ENCODE data around the gene WRNIP1. TPM values are rescaled to one million over a fixed set of nuclear protein-coding genes. Genes with fewer than 3 reads are reported as not detected.
A peak's percentile ranks its signal among the peaks of the same experiment; 100 is the strongest.

Gene WRNIP1
- total and polyA plus RNA-seq, 2 of the 13 experiments (the other 11 are each of a cell fraction or from before 2014, with no cell fraction given) = 77.7 to 90.3 TPM

GRCh38 chr6:2765896-2766766, 938 bp downstream of the WRNIP1 start (continued):
- TF ChIP-seq HNRNPLL (IDR thresholded peaks at IDR 0.05; ENCODE audit: low read depth, low read length, poor library complexity, severe bottlenecking) = peak; percentile 53
- TF ChIP-seq ZC3H13 (CRISPR knock-in tag; IDR thresholded peaks at IDR 0.05) = peak; percentile 95
- TF ChIP-seq KDM2A (CRISPR knock-in tag; IDR thresholded peaks at IDR 0.05; ENCODE audit: borderline replicate concordance, low read depth) = peak; percentile 66; the same call in 1 of the 2 replicates
- TF ChIP-seq ZNF121 (CRISPR knock-in tag; IDR thresholded peaks at IDR 0.05) = 0 out of 2 replicates have a peak, but pooled peaks have one; percentile 33
- TF ChIP-seq TIGD3 (CRISPR knock-in tag; IDR thresholded peaks at IDR 0.05; ENCODE audit: borderline replicate concordance) = 0 out of 2 replicates have a peak, but pooled peaks have one; percentile 76
- TF ChIP-seq TSC22D2 (CRISPR knock-in tag; IDR thresholded peaks at IDR 0.05; ENCODE audit: borderline replicate concordance) = no peak
- no peak for TF ChIP-seq MNT (IDR thresholded peaks at IDR 0.05)
- TF ChIP-seq ZNF251 (CRISPR knock-in tag; IDR thresholded peaks at IDR 0.05) = no peak
- TF ChIP-seq ZNF224 (CRISPR knock-in tag; IDR thresholded peaks at IDR 0.05) = no peak
- TF ChIP-seq ZNF883 (CRISPR knock-in tag; IDR thresholded peaks at IDR 0.05; ENCODE audit: not compliant biosample characterization) = peak; percentile 67
- no peak for TF ChIP-seq TBL1XR1 (IDR thresholded peaks at IDR 0.05; ENCODE audit: borderline replicate concordance, low read length, partially characterized antibody)
- TF ChIP-seq TFAP4 (IDR thresholded peaks at IDR 0.05; ENCODE audit: borderline replicate concordance, low read depth) = peak; percentile 80; the same call in 1 of the 2 replicates
- TF ChIP-seq ZMYM2 (CRISPR knock-in tag; IDR thresholded peaks at IDR 0.05) = no peak
- no peak for TF ChIP-seq ZNF513 (CRISPR knock-in tag; conservative IDR thresholded peaks at IDR 0.05)
- peak; percentile 75; the same call in 1 of the 2 replicates for TF ChIP-seq ARHGAP35 (CRISPR knock-in tag; IDR thresholded peaks at IDR 0.05; ENCODE audit: borderline replicate concordance)
- 0 out of 2 replicates have a peak, but pooled peaks have one; percentile 15 for TF ChIP-seq AKNA (CRISPR knock-in tag; IDR thresholded peaks at IDR 0.05; ENCODE audit: borderline replicate concordance)
- TF ChIP-seq FOXO1 (CRISPR knock-in tag; IDR thresholded peaks at IDR 0.05) = no peak

Measured in HepG2 (cell line).